ENCODE data around the gene TET3.

The TET3 gene

DNA sequence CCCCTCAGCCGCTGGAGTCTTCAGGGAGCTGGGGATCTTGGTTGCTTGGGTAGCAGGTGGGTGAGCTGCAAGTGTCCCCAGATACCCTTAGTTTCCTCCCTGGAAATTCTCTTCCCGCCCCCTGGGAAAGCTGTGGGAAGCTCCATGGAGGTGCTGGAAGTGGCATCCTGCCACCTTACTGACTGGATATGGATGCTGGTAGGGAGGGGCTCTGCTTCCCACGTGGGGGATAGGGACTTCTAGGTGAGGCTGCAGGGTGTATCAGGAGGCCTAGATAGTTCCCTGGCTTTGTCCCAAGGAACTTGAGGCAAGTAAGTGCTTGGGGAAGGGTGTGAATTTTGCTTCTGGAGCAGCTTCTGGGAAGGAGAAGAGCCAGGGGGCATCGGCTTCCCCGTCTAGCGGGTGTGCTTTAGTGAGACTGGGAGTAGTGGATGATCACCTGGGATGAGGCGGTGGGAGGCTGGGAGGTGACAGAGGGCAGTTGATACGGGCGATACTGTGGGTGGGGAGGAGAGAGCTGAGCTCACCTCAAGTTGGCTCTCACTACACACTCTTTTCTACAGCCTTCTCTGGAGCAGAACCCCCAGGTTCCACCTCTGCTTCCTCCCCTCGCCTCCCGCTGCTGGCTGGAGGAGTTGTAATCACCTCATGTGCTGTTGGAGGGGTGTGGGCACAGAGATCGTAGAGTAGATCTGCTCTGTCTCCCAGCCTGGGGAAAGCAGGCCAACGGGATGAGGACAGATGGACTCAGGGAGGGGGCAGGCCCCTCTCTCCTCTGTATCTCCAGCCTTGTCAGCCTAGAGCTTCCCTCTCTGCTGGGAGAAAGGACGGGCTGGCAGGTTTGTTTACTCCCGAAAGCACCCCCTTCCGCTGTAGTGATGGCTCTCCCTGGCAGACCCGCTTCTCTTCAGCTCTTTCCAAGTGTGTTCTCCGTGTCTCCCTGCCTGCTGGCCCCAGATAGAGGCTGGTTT lies 19.8 kb downstream of the TET3 start:
- no peak overlapping the region for H3K4me3 ChIP-seq (ENCODE audit: low read length)
- peaks cover 40% of the 10 kb centered on the region for H3K4me1 ChIP-seq (ENCODE audit: control insufficient read depth, insufficient read depth, low read length)
- H3K36me3 ChIP-seq (ENCODE audit: control insufficient read depth, insufficient read depth, low read length) = no peaks in the 10 kb centered on the region
- no peak overlapping the region for H3K9ac ChIP-seq (ENCODE audit: low read length)
- no peaks in the 10 kb centered on the region for H3K27me3 ChIP-seq (ENCODE audit: control insufficient read depth, insufficient read depth, low read length)
- no peaks in the 10 kb centered on the region for H3K9me3 ChIP-seq (ENCODE audit: control insufficient read depth, low read length)

DNA sequence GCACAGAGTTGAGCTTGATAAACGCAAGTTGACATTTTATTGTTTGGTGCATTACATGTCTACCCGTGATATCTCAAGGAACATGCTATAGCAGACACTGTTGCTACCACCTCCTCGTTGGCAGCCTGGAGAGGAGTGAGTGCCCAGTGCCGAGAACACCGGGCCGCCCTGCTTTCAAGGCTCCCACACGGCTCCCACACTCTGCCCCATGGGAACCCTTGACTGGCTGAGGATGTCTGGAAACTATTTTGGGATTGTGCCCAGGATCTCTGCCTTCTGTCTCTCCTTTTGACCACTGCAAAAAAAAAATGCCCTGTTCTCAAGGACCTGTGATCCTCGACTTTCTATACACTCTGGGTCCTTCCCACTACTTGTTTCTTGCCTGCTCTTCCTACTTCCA lies 21.1 kb downstream of the TET3 start:
- Histone ChIP-seq H3K4me1 (ENCODE audit: control insufficient read depth, insufficient read depth, low read length) (peaks cover 39% of the 10 kb centered on the region), H3K27me3 (ENCODE audit: control insufficient read depth, insufficient read depth, low read length) (no peaks in the 10 kb centered on the region), H3K9ac (ENCODE audit: low read length) (no peak overlapping the region), H3K4me3 (ENCODE audit: low read length) (no peak overlapping the region), H3K36me3 (ENCODE audit: control insufficient read depth, insufficient read depth, low read length) (no peaks in the 10 kb centered on the region), H3K9me3 (ENCODE audit: control insufficient read depth, low read length) (no peaks in the 10 kb centered on the region)

DNA sequence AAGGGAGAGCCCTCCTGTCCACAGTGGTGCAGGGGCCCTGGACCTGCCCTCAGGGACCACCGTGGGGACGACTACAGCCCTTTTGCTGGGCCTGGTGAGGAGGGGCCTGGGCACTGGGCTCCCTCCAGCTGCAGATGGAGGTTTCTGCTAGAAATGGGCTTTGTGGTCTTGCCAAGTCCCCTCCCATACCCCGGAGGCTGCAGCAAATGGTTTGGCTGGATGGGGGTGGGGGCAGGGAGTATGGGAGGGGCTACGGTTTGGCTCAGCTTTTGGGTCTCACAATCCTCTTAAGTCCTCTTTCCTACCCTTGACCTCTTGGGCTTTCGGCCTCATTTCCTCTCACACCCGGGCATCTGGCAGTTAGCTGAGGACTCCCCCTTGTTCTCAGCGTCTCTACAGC lies 21.7 kb downstream of the TET3 start:
- no peaks in the 10 kb centered on the region for H3K9me3 ChIP-seq (ENCODE audit: control insufficient read depth, low read length)
- H3K4me3 ChIP-seq (ENCODE audit: low read length) = no peak overlapping the region
- H3K4me1 ChIP-seq (ENCODE audit: control insufficient read depth, insufficient read depth, low read length) = peaks cover 38% of the 10 kb centered on the region
- no peaks in the 10 kb centered on the region for H3K36me3 ChIP-seq (ENCODE audit: control insufficient read depth, insufficient read depth, low read length)
- H3K9ac ChIP-seq (ENCODE audit: low read length) = no peak overlapping the region
- no peaks in the 10 kb centered on the region for H3K27me3 ChIP-seq (ENCODE audit: control insufficient read depth, insufficient read depth, low read length)

DNA sequence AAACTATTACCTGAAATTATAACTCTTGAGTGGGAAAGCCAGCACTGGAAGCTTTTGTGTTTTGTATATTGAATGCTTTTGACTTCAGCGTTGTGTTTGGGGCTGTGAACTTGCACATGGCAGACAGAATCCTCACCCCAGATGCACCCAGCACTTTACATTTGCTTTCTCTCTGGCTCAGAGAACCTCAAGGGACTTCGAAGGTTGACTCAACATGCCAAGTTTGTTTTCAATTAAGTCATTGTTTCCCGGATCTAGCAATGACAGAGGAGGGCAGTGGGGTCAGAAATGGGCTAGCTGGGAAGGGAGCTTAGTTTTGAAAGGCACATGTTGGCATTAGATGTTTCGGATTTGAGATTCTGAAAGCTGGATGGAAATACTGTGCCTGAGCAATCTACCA lies 22.4 kb downstream of the TET3 start:
- no peak overlapping the region for H3K9ac ChIP-seq (ENCODE audit: low read length)
- no peaks in the 10 kb centered on the region for H3K36me3 ChIP-seq (ENCODE audit: control insufficient read depth, insufficient read depth, low read length)
- no peak overlapping the region for H3K4me3 ChIP-seq (ENCODE audit: low read length)
- no peaks in the 10 kb centered on the region for H3K27me3 ChIP-seq (ENCODE audit: control insufficient read depth, insufficient read depth, low read length)
- no peaks in the 10 kb centered on the region for H3K9me3 ChIP-seq (ENCODE audit: control insufficient read depth, low read length)
- H3K4me1 ChIP-seq (ENCODE audit: control insufficient read depth, insufficient read depth, low read length) = peaks cover 32% of the 10 kb centered on the region

DNA sequence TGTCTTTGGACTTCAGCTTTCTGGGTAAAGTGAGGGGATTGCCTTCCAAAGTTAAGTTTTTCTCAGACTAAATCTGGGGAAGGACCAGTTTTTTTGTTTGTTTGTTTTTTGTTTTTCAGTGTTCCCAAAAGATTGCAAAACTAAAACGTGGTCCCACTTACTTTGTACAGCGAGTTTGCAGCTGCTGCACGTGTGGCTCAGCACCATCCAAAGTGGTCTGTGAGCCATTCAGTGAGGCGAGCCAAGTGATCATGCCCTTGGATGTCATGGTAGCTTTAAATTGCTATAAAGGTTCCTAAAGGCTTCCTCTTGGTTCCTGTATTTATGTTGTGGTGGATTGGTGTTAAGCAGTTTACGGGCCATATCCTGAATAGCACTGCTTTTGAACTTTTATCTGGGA lies 23.0 kb downstream of the TET3 start:
- Histone ChIP-seq H3K9ac (ENCODE audit: low read length) (no peak overlapping the region), H3K36me3 (ENCODE audit: control insufficient read depth, insufficient read depth, low read length) (no peaks in the 10 kb centered on the region), H3K4me3 (ENCODE audit: low read length) (no peak overlapping the region), H3K4me1 (ENCODE audit: control insufficient read depth, insufficient read depth, low read length) (peaks cover 32% of the 10 kb centered on the region), H3K27me3 (ENCODE audit: control insufficient read depth, insufficient read depth, low read length) (no peaks in the 10 kb centered on the region), H3K9me3 (ENCODE audit: control insufficient read depth, low read length) (no peaks in the 10 kb centered on the region)

- Histone ChIP-seq H3K9ac (ENCODE audit: low read length) (no peak overlapping the region), H3K36me3 (ENCODE audit: control insufficient read depth, insufficient read depth, low read length) (no peaks in the 10 kb centered on the region), H3K27me3 (ENCODE audit: control insufficient read depth, insufficient read depth, low read length) (no peaks in the 10 kb centered on the region), H3K9me3 (ENCODE audit: control insufficient read depth, low read length) (no peaks in the 10 kb centered on the region), H3K4me1 (ENCODE audit: control insufficient read depth, insufficient read depth, low read length) (peaks cover 23% of the 10 kb centered on the region), H3K4me3 (ENCODE audit: low read length) (no peak overlapping the region)
These were observed 24.2 kb downstream of the TET3 start for GRCh38 chr2:74008761-74009395.

DNA sequence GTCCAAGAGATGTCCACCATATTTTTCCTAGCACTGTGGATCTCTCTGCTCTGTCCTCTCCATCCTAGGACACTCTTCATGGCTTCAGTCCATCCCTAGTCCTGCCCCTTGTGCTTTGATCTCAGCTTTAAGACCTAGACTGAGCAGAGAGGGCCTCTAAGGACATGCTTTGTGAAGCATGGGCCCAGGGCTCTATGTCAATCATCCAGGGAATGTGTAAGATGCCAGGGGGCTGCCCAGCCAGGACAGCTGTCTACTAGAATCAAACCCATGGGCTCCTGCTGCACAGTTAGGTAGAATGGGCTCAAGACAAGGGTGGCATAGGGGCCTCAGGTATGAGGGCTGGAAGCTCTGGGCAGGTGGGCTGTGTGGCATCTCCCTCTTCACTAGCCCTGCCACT lies 24.9 kb downstream of the TET3 start:
- H3K9ac ChIP-seq (ENCODE audit: low read length) = no peak overlapping the region

GRCh38 chr2:74010087-74010541 lies 25.4 kb downstream of the TET3 start:
- Histone ChIP-seq H3K4me3 (ENCODE audit: low read length) (no peak overlapping the region), H3K9ac (ENCODE audit: low read length) (no peak overlapping the region), H3K4me1 (ENCODE audit: control insufficient read depth, insufficient read depth, low read length) (peaks cover 14% of the 10 kb centered on the region), H3K36me3 (ENCODE audit: control insufficient read depth, insufficient read depth, low read length) (no peaks in the 10 kb centered on the region), H3K27me3 (ENCODE audit: control insufficient read depth, insufficient read depth, low read length) (no peaks in the 10 kb centered on the region), H3K9me3 (ENCODE audit: control insufficient read depth, low read length) (no peaks in the 10 kb centered on the region)

More for the DNA sequence above, 24.9 kb downstream of the TET3 start:
- Histone ChIP-seq H3K4me3 (ENCODE audit: low read length) (no peak overlapping the region), H3K9me3 (ENCODE audit: control insufficient read depth, low read length) (no peaks in the 10 kb centered on the region), H3K36me3 (ENCODE audit: control insufficient read depth, insufficient read depth, low read length) (no peaks in the 10 kb centered on the region), H3K4me1 (ENCODE audit: control insufficient read depth, insufficient read depth, low read length) (peaks cover 16% of the 10 kb centered on the region), H3K27me3 (ENCODE audit: control insufficient read depth, insufficient read depth, low read length) (no peaks in the 10 kb centered on the region)

DNA sequence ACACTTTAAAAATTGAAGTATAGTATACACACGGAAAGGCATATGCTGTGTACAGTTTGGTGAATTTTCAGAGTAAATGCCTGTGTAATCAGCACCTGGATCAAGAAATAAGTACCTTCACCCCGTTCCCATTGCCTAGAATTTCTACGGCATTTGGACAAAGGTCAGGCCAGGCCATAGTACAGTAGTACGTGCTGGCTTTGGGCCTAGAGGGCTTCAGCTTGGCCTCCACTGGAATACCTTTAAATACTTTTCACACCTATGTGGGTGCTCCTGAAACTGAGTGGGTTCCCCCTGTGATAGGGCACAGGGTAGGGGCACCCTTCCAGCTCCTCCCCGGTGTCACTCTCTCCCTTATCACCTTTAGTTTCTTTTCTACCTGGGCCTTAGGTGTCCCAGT lies 26.5 kb downstream of the TET3 start:
- Histone ChIP-seq H3K9ac (ENCODE audit: low read length) (no peak overlapping the region), H3K27me3 (ENCODE audit: control insufficient read depth, insufficient read depth, low read length) (no peaks in the 10 kb centered on the region), H3K9me3 (ENCODE audit: control insufficient read depth, low read length) (no peaks in the 10 kb centered on the region), H3K4me3 (ENCODE audit: low read length) (no peak overlapping the region), H3K36me3 (ENCODE audit: control insufficient read depth, insufficient read depth, low read length) (no peaks in the 10 kb centered on the region), H3K4me1 (ENCODE audit: control insufficient read depth, insufficient read depth, low read length) (peaks cover 14% of the 10 kb centered on the region)

- peaks cover 9% of the 10 kb centered on the region for H3K4me1 ChIP-seq (ENCODE audit: control insufficient read depth, insufficient read depth, low read length)
- H3K27me3 ChIP-seq (ENCODE audit: control insufficient read depth, insufficient read depth, low read length) = no peaks in the 10 kb centered on the region
- no peak overlapping the region for H3K4me3 ChIP-seq (ENCODE audit: low read length)
- H3K9ac ChIP-seq (ENCODE audit: low read length) = no peak overlapping the region
- H3K36me3 ChIP-seq (ENCODE audit: control insufficient read depth, insufficient read depth, low read length) = no peaks in the 10 kb centered on the region
- no peaks in the 10 kb centered on the region for H3K9me3 ChIP-seq (ENCODE audit: control insufficient read depth, low read length)
These were observed 30.1 kb downstream of the TET3 start for GRCh38 chr2:74014813-74015212.

- H3K4me3 ChIP-seq (ENCODE audit: low read length) = no peak overlapping the region
- H3K9ac ChIP-seq (ENCODE audit: low read length) = no peak overlapping the region
- no peaks in the 10 kb centered on the region for H3K4me1 ChIP-seq (ENCODE audit: control insufficient read depth, insufficient read depth, low read length)
- H3K36me3 ChIP-seq (ENCODE audit: control insufficient read depth, insufficient read depth, low read length) = no peaks in the 10 kb centered on the region
- no peaks in the 10 kb centered on the region for H3K9me3 ChIP-seq (ENCODE audit: control insufficient read depth, low read length)
- no peaks in the 10 kb centered on the region for H3K27me3 ChIP-seq (ENCODE audit: control insufficient read depth, insufficient read depth, low read length)
These were observed 32.5 kb downstream of the TET3 start for GRCh38 chr2:74017223-74017622.

DNA sequence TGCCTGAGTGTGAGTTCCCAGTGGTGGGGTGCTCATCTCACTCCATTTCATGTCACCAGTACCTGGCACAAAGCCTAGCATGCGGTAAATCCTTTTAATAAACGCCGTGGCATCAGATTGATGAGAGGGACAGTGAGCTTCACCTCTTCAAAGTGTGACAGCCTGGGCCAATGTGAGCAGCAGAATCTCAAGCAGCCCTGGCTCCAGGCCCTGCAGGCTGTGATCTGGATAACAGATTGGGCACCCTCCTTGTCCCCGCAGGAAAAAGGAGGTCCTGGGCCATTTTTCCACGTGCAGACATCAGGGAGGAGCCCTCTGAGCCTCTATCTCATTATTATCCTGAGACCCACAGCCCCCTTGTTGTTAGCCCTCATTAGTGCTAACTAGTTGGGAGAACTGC lies 34.8 kb downstream of the TET3 start:
- Histone ChIP-seq H3K36me3 (ENCODE audit: control insufficient read depth, insufficient read depth, low read length) (no peaks in the 10 kb centered on the region), H3K4me1 (ENCODE audit: control insufficient read depth, insufficient read depth, low read length) (no peaks in the 10 kb centered on the region), H3K9ac (ENCODE audit: low read length) (no peak overlapping the region), H3K27me3 (ENCODE audit: control insufficient read depth, insufficient read depth, low read length) (no peaks in the 10 kb centered on the region), H3K4me3 (ENCODE audit: low read length) (no peak overlapping the region), H3K9me3 (ENCODE audit: control insufficient read depth, low read length) (no peaks in the 10 kb centered on the region)
